Measurements from ENCODE around the gene MTERF4.

DNA sequence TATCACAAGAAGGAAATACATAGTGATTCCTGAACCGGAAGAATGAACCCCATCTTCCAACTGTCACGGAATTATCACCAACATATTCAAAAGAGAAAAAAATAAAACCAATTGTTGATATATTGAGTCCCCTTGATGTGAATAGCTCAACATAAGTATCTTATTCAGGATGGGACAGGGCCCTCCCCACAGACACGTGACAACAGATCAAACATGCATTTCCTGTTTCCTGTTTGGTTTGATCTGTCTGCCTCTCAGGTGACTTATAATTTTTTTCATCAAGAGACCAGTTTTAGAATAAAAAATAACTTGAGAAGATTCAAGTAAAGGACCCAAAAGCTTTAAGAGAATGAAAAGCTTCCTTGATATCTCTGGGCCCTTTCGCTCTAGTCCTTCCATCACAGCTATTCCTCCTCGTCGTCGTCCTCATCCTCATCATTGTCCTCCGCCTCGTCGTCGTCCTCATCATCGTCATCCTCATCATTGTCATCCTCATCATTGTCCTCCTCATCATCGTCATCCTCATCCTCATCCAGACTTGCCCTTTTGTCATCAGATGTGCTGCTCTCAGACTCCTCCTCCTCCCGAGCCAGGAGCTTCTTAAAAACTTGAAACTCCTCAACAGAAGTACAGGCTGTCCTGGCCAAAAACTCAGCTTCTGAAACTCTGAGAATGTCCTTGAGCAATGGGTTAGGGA, 6.3 kb downstream of the MTERF4 start:
- TF ChIP-seq, protein P1, sequence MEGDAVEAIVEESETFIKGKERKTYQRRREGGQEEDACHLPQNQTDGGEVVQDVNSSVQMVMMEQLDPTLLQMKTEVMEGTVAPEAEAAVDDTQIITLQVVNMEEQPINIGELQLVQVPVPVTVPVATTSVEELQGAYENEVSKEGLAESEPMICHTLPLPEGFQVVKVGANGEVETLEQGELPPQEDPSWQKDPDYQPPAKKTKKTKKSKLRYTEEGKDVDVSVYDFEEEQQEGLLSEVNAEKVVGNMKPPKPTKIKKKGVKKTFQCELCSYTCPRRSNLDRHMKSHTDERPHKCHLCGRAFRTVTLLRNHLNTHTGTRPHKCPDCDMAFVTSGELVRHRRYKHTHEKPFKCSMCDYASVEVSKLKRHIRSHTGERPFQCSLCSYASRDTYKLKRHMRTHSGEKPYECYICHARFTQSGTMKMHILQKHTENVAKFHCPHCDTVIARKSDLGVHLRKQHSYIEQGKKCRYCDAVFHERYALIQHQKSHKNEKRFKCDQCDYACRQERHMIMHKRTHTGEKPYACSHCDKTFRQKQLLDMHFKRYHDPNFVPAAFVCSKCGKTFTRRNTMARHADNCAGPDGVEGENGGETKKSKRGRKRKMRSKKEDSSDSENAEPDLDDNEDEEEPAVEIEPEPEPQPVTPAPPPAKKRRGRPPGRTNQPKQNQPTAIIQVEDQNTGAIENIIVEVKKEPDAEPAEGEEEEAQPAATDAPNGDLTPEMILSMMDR (IDR thresholded peaks at IDR 0.05; ENCODE audit: control extremely low read depth in 1 of 3, insufficient read depth in 1 of 3, low read depth in 1 of 3, low read length in 3 of 3), result no peak
- TF ChIP-seq, protein P2, sequence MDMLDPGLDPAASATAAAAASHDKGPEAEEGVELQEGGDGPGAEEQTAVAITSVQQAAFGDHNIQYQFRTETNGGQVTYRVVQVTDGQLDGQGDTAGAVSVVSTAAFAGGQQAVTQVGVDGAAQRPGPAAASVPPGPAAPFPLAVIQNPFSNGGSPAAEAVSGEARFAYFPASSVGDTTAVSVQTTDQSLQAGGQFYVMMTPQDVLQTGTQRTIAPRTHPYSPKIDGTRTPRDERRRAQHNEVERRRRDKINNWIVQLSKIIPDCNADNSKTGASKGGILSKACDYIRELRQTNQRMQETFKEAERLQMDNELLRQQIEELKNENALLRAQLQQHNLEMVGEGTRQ (IDR thresholded peaks at IDR 0.05; ENCODE audit: low read length), result no peak
- TF ChIP-seq CHD2 (IDR thresholded peaks at IDR 0.05; ENCODE audit: low read length), result no peak
- TF ChIP-seq SIN3A (conservative IDR thresholded peaks at IDR 0.05 in 1 of 2, IDR thresholded peaks at IDR 0.05 in 1 of 2; ENCODE audit: low read depth in 1 of 2, low read length in 2 of 2), result no peak
- TF ChIP-seq, protein P3, sequence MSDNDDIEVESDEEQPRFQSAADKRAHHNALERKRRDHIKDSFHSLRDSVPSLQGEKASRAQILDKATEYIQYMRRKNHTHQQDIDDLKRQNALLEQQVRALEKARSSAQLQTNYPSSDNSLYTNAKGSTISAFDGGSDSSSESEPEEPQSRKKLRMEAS (IDR thresholded peaks at IDR 0.05), result no peak
- TF ChIP-seq RAD21 (IDR thresholded peaks at IDR 0.05 in 1 of 2, conservative IDR thresholded peaks at IDR 0.05 in 1 of 2; ENCODE audit: low read depth in 2 of 2, low read length in 2 of 2), result no peak
- no peak for TF ChIP-seq KDM5A (IDR thresholded peaks at IDR 0.05; ENCODE audit: low read length)
- no peak for TF ChIP-seq POLR2A (IDR thresholded peaks at IDR 0.05; ENCODE audit: control extremely low read depth in 1 of 2, low read depth in 2 of 2, low read length in 2 of 2)
- TF ChIP-seq EGR1 (IDR thresholded peaks at IDR 0.05; ENCODE audit: borderline replicate concordance, low read depth, low read length), result no peak

Measured in H1 (cell line).